Muscle of arm (tissue), 12 donors: ENCODE data around the gene ZNF587. TPM values are rescaled to one million over a fixed set of nuclear protein-coding genes. Genes with fewer than 3 reads are reported as not detected.
"Not testable (repeated sequence)": the region's sequence is repeated elsewhere in the genome, so short reads cannot be mapped to it uniquely, and the experiment has no call there.

Experiments used
- DNase-seq: peaks from one replicate; pipeline ENCODE4 v3.0.0-alpha.2; 2013
- polyA plus RNA-seq, 12 donors: library from polyadenylated mRNA; unstranded; fragments of 120-200 nt; gene quantifications; one replicate each; pipeline ENCODE4 v1.2.1, GENCODE V29; 2013; ENCODE audit not compliant: insufficient read length in 12 of 12

ZNF587 gene
- polyA plus RNA-seq, 12 donors = 11.3 to 32.1 (median 19.0) TPM; not detected in 1

DNA sequence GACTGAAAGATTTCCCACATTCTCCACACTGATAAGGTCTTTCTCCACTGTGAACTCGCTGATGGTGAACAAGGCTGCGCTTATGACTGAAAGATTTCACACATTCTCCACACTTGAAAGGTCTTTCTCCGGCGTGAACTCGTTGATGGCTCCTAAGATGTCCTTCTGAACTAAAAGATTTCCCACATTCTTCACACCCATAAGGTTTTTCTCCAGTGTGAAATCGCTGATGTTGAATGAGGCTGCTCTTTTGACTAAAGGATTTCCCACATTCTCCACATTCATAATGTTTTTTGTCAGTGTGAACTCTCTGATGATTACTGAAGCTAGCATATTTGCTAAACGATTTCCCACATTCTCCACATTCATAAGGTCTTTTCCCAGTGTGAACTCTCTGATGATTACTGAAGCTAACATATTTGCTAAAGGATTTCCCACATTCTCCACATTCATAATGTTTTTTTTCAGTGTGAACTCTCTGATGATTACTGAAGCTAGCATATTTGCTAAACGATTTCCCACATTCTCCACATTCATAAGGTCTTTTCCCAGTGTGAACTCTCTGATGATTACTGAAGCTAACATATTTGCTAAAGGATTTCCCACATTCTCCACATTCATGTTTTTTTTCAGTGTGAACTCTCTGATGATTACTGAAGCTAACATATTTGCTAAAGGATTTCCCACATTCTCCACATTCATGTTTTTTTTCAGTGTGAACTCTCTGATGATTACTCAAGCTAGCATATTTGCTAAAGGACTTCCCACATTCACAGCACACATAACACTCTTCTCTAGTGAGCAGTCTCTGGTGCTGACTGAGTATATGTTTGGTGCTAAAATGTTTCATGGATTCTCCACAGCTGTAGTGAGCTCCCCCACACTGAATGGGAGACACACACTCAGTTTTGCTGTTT lies 24.5 kb downstream of the ZNF587 start:
- not testable (repeated sequence) for DNase-seq

DNA sequence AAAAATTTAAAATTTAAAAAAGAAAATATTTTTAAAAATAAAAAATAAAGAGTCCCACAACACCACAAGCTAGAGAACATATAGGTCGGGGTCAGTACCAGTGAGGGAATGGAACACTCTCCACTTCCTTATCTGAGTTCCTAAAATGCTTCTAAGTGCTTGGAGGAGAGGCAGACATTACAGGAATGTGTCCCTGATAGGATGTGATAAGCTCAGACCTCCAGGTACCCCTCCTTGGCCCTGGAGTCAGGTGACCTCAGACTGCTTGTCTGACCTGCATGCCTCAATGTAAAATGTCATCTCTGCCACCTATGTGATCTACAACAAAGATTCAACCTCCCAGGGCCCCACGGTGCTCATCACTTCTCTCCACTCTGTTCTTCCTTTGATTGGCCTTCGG lies 36.4 kb downstream of the ZNF587 start:
- no peak for DNase-seq

DNA sequence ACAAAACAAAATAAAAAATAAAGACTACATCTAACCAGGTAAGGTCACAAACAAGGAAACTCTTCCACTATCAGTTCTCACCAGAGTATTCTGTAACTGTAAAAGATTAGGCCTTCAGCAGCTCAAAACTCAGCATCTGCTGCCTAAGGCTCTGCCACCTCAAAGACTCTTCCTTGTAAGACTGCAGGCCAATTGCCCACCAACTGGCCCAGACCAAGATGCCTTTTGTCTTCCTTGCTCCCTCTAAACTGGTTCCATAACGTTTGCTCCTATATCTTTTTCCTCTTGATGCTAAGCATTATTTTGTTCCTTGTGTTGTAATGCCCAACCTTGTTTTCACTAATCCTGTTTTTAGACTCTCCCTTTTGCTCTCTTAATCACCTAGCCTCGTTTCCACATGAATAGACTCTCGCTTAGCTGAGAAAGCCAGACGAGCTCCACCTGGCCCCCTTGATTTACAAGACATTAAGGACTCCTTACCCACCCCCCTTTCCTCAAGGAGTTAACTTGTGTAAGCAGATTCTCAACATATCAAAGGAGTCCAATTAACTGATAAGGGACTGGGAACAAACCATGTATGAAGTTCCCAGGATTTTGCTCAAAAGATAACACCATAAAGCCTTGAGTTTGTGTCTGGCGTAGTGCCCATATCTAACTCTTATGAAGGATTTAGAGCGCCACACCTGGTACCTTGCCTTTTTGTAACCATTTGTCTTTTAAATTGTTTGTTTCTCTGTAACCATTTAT lies 37.7 kb downstream of the ZNF587 start:
- DNase-seq = no peak

DNA sequence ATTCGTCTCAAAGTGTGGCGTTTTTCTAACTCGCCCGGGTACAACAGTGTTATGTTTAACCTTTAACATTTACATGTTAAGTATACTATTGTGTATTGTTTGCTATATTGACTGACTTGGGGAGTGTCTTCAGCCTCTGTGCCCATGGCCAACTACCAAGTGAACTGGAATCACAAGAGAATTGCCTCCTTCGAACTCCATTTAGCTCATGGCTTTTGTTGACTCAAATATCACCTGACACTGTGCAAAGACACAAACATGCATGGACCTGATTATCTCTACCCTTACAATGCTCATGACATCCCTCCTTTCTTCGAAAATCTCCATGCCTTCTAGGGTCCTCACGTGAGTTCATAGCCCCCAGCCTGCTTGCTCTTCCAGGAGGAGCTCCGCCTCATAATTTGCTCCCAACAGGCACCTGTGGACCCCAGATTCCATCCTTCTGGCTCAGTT lies 38.5 kb downstream of the ZNF587 start:
- no peak for DNase-seq

DNA sequence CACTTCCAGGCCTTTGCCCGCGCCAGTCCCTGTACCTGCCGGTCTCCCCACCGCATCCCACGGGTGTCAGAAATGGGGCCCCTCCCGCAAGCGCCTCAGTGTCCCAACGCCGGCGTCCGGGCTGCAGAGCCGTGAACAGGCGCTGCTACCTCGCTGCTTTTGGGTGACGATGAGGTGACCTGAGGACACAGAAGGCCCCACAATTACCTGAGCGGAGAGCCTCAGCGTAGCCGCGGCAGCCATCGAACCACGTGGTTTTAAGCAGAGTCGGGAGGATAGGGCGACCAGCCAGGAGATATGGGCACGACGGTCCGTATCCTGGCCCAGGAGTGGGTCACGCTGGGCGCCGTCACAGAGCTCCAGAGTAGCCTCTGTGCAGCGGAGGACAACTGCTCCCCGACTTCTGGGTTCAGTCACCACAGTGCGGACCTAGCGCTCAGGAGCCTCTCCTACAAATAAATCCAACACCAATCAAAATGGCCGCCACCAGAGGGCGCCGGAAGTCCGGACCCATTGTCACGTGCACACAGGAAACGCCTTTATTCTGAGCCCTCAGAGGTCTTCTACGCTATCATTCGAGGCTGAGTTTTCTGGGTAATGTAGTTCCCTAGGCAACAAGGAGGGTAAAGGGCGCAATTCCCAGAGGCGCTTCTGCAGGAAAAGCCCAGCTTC lies 39.0 kb downstream of the ZNF587 start, which contains the start of gene ZNF814:
Gene ZNF814, minus strand, starts transcription at position 478 of the 672 bp plus-strand sequence. Its CDS starts 235 bp downstream, at position 243.
- DNase-seq = peak; percentile 71

DNA sequence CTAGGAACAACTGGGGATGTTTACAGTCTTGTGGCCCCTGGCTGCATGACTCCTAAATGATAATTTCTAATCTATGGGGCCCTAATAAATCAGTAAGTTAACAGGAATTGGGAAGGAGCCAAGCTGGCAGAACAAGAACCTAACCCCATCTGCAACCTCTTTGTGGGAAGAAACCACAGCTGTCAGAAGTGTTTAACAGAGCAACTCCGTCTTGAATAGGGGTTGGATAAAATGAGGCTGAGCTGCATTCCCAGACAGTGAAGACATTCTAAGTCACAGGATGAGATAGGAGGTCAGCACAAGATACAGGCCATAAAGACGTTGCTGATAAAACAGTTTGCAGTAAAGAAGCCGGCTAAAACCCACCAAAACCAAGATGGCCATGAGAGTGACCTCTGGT lies 41.0 kb downstream of the ZNF587 start:
- not testable (repeated sequence) for DNase-seq

DNA sequence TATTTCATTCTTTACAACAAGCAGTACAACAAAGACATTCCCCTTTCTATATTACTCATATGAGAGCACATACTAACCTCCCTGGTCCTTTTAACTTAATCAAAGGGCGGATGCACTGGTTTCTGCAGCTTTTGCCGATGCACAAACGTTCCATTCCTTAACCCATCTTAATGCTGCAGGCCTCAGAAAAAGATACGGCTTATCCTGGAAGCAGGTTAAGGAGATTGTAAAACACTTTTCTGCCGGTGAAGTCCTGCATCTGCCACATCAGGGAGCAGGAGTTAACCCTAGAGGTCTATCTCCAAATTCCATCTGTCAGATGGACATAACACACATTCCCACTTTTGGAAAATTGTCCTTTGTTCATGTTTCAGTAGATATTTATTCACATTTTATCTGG lies 50.7 kb downstream of the ZNF587 start:
- DNase-seq = no peak

- no peak for DNase-seq
These were observed 54.0 kb downstream of the ZNF587 start for GRCh38 chr19:57903618-57904184.

GRCh38 chr19:57905258-57905657 lies 55.6 kb downstream of the ZNF587 start:
- DNase-seq = no peak

DNA sequence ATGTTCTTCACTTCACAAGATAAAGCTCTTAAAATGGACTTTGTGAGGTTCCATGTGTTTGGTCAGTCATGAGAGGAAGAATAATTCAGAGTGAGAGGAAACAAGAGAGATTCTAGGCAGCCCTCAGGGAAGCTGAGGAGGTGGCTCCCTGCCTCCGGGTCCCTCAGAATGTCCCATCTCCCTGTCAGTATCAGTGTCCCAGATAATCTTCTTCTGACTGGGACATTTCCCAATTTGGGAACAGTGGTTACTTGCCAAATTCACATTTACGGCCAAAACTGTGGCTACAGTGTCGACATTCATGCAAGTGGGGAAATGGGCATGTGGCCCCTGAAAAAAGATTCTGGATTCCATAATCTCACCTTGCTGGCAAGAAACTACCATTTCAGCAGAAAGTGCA lies 57.7 kb downstream of the ZNF587 start:
- DNase-seq = no peak

GRCh38 chr19:57914531-57914930 lies 64.9 kb downstream of the ZNF587 start:
- DNase-seq = no peak

Other genes with a start within 250 kb of the ZNF587 start
- gene ZNF530, start 250.0 kb upstream of the ZNF587 start, polyA plus RNA-seq = 1 to 10 TPM in 10 of 12 donors, not detected in 2; 3.0 to 4.4 (median 3.6) TPM
- gene ZNF134, start 235.6 kb upstream of the ZNF587 start, polyA plus RNA-seq = 10 to 100 TPM in 11 of 12 donors, not detected in 1; 12.1 to 21.8 (median 14.2) TPM
- 10 to 100 TPM in 11 of 12 donors, not detected in 1; 12.0 to 28.5 (median 16.9) TPM for gene ZNF211, start 216.7 kb upstream of the ZNF587 start, polyA plus RNA-seq
- under 1 TPM in 1 of 12 donors, not detected in 11; 0.30 TPM for gene ZSCAN4, start 180.9 kb upstream of the ZNF587 start, polyA plus RNA-seq
- gene ZNF551, start 167.9 kb upstream of the ZNF587 start, polyA plus RNA-seq = 1 to 10 TPM in 11 of 12 donors, not detected in 1; 4.7 to 9.6 (median 7.6) TPM
- gene ZNF154, start 140.7 kb upstream of the ZNF587 start, polyA plus RNA-seq = 10 to 100 TPM in 9 of 12 donors, 1 to 10 TPM in 2, not detected in 1; 7.3 to 24.5 (median 12.6) TPM
- 10 to 100 TPM in 4 of 12 donors, 1 to 10 TPM in 7, not detected in 1; 4.3 to 12.4 (median 9.3) TPM for gene ZNF671, start 122.2 kb upstream of the ZNF587 start, polyA plus RNA-seq
- gene ZNF776, start 103.0 kb upstream of the ZNF587 start, polyA plus RNA-seq = 10 to 100 TPM in 10 of 12 donors, 1 to 10 TPM in 1, not detected in 1; 6.2 to 21.1 (median 16.1) TPM
- gene ZNF586, start 80.2 kb upstream of the ZNF587 start, polyA plus RNA-seq = 10 to 100 TPM in 10 of 12 donors, 1 to 10 TPM in 1, not detected in 1; 6.6 to 18.6 (median 12.9) TPM
- gene ZNF552, start 34.9 kb upstream of the ZNF587 start, polyA plus RNA-seq = 10 to 100 TPM in 1 of 12 donors, 1 to 10 TPM in 9, not detected in 2; 2.1 to 12.9 (median 5.6) TPM
- gene ZNF587B, start 19.6 kb upstream of the ZNF587 start, polyA plus RNA-seq = 10 to 100 TPM in 1 of 12 donors, 1 to 10 TPM in 9, not detected in 2; 3.5 to 11.1 (median 6.0) TPM
- 10 to 100 TPM in 11 of 12 donors, not detected in 1; 17.0 to 56.5 (median 27.9) TPM for gene ZNF814, start 39.2 kb downstream of the ZNF587 start, polyA plus RNA-seq
- 10 to 100 TPM in 8 of 12 donors, 1 to 10 TPM in 3, not detected in 1; 3.6 to 27.5 (median 12.9) TPM for gene ZNF417, start 66.7 kb downstream of the ZNF587 start, polyA plus RNA-seq
- gene ZNF418, start 85.5 kb downstream of the ZNF587 start, polyA plus RNA-seq = 10 to 100 TPM in 5 of 12 donors, 1 to 10 TPM in 6, not detected in 1; 6.8 to 18.9 (median 9.9) TPM
- 1 to 10 TPM in 10 of 12 donors, not detected in 2; 5.0 to 9.3 (median 6.8) TPM for gene ZNF256, start 97.8 kb downstream of the ZNF587 start, polyA plus RNA-seq
- gene C19orf18, start 124.7 kb downstream of the ZNF587 start, polyA plus RNA-seq = 1 to 10 TPM in 7 of 12 donors, under 1 TPM in 3, not detected in 2; 0.48 to 3.7 (median 1.3) TPM
- gene ZNF606, start 153.0 kb downstream of the ZNF587 start, polyA plus RNA-seq = 10 to 100 TPM in 11 of 12 donors, not detected in 1; 10.5 to 27.5 (median 13.2) TPM
- 1 to 10 TPM in 2 of 12 donors, under 1 TPM in 8, not detected in 2; 0.43 to 2.0 (median 0.68) TPM for gene ZSCAN1, start 184.2 kb downstream of the ZNF587 start, polyA plus RNA-seq
- 10 to 100 TPM in 11 of 12 donors, not detected in 1; 10.4 to 29.7 (median 14.2) TPM for gene ZNF135, start 209.4 kb downstream of the ZNF587 start, polyA plus RNA-seq
- gene ZSCAN18, start 248.4 kb downstream of the ZNF587 start, polyA plus RNA-seq = 10 to 100 TPM in 11 of 12 donors, not detected in 1; 47.2 to 70.3 (median 55.2) TPM